ENCODE data around the gene ZNRF1.

ZNRF1 gene

GRCh38 chr16:75028544-75029135 is 29.8 kb downstream of the ZNRF1 start (continued):
- TF ChIP-seq CSRNP3 (CRISPR knock-in tag; IDR thresholded peaks at IDR 0.05): no peak
- TF ChIP-seq ZNF8 (CRISPR knock-in tag; IDR thresholded peaks at IDR 0.05): no peak
- TF ChIP-seq ZFP30 (CRISPR knock-in tag; IDR thresholded peaks at IDR 0.05): no peak
- TF ChIP-seq TCF4 (CRISPR knock-in tag; IDR thresholded peaks at IDR 0.05; ENCODE audit: borderline replicate concordance): no peak
- TF ChIP-seq PATZ1 (CRISPR knock-in tag; IDR thresholded peaks at IDR 0.05; ENCODE audit: borderline replicate concordance): no peak

- TF ChIP-seq ISL1 (CRISPR knock-in tag; IDR thresholded peaks at IDR 0.05): peak; percentile 17; the same call in 1 of the 2 replicates
- no peak for TF ChIP-seq PATZ1 (CRISPR knock-in tag; IDR thresholded peaks at IDR 0.05; ENCODE audit: borderline replicate concordance)
- no peak for TF ChIP-seq GLIS3 (CRISPR knock-in tag; IDR thresholded peaks at IDR 0.05)
- TF ChIP-seq BACH2 (CRISPR knock-in tag; IDR thresholded peaks at IDR 0.05; ENCODE audit: borderline replicate concordance): no peak
- peak; percentile 44; the same call in 2 of the 3 replicates for ATAC-seq
Observed at GRCh38 chr16:75029854-75030253, 31.0 kb downstream of the ZNRF1 start.

GRCh38 chr16:75032655-75033054 is 33.8 kb downstream of the ZNRF1 start:
- TF ChIP-seq TCF4 (CRISPR knock-in tag; IDR thresholded peaks at IDR 0.05; ENCODE audit: borderline replicate concordance) (no peak), TSHZ2 (CRISPR knock-in tag; IDR thresholded peaks at IDR 0.05) (no peak)
- ATAC-seq: no peak

- TF ChIP-seq OSR1 (CRISPR knock-in tag; IDR thresholded peaks at IDR 0.05): no peak
- TF ChIP-seq TCF4 (CRISPR knock-in tag; IDR thresholded peaks at IDR 0.05; ENCODE audit: borderline replicate concordance): no peak
- no peak for TF ChIP-seq ESRRG (CRISPR knock-in tag; IDR thresholded peaks at IDR 0.05)
Observed at GRCh38 chr16:75035410-75035968, 36.7 kb downstream of the ZNRF1 start.

GRCh38 chr16:75038036-75038858 is 39.4 kb downstream of the ZNRF1 start:
- no peak for ATAC-seq
- no peak for TF ChIP-seq TSHZ2 (CRISPR knock-in tag; IDR thresholded peaks at IDR 0.05)
- no peak for TF ChIP-seq ARNTL (CRISPR knock-in tag; IDR thresholded peaks at IDR 0.05; ENCODE audit: borderline replicate concordance, low read depth)
- TF ChIP-seq ESRRG (CRISPR knock-in tag; IDR thresholded peaks at IDR 0.05): no peak
- TF ChIP-seq CSRNP3 (CRISPR knock-in tag; IDR thresholded peaks at IDR 0.05): no peak
- TF ChIP-seq CREB5 (CRISPR knock-in tag; IDR thresholded peaks at IDR 0.05; ENCODE audit: low read depth): no peak
- no peak for TF ChIP-seq SNAI2 (CRISPR knock-in tag; IDR thresholded peaks at IDR 0.05)
- TF ChIP-seq OSR1 (CRISPR knock-in tag; IDR thresholded peaks at IDR 0.05): no peak
- TF ChIP-seq ZNF8 (CRISPR knock-in tag; IDR thresholded peaks at IDR 0.05): no peak
- TF ChIP-seq ZC3H10 (CRISPR knock-in tag; IDR thresholded peaks at IDR 0.05): no peak

More at GRCh38 chr16:75035410-75035968, 36.7 kb downstream of the ZNRF1 start:
- no peak for ATAC-seq

Data from SK-N-SH treated with all-trans-retinoic acid at 6 μM for 48 hours (cell line).